Measurements from ENCODE around the gene APOA1. TPM values are rescaled to one million over a fixed set of nuclear protein-coding genes. Genes with fewer than 3 reads are reported as not detected.

APOA1 gene
- polyA plus RNA-seq, 6 donors from 2014 or later, result 0.37 to 0.62 (median 0.45) TPM; not detected in 3

DNA sequence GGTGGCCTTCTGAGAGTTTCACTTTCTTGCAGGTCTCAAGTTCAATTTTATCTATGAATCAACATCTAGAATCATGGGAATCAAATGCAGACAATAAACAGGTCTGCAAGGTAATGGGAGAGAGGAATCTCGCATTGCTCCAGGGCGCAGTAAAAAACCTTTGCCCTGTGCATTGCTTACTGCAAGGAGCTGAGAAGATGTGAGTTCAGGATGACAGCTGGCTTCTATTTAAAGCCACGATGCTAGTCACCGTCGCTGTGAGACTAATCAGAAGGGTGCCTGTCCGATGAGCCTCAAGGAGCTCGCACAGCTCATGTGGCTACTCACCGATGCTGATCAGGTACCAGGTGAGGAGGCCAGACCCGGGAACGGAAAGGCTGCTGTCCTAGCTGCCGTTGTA lies 30.2 kb upstream of the APOA1 start:
- ATAC-seq (ENCODE audit: low read depth in 2 of 2), result no peak

DNA sequence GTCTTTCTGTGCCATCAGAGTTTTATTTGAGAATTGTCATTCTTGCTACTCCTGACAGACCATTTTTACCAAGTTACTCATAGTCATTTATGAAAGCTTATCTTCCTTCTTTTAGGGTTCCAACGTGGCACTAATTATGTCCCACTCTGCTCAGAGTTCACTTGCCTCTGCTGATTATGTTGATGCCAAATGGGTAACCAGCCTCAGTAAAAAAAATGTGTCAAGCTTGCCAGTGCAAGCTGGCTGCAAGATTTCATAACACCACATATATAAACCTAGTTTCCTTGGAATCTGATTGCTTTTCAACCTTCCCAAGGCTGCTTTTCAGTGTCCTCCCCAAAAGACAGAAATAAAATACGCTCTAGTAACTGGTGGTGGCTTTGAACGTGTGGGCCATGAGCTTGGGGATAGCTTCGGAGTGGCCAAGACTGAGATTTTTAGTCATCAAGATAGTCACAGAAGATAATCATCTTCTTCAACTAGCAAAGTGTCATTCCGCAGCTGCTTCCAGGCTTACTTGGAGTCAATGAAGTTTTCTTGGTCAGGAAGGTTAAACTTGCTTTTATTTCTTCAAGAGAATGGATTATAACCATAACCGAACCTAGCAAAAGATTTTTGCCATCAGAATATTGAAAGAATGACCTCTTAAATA lies 29.5 kb upstream of the APOA1 start:
- DNase-seq (no peak), ATAC-seq (ENCODE audit: low read depth in 2 of 2) (no peak)
- H3K4me3 Mint-ChIP-seq, result no peak overlapping the region
- peaks cover 50 to 67% of the 10 kb centered on the region in 2 donors for H3K36me3 Mint-ChIP-seq
- peak overlapping the region in 1 of 6 donors; percentile 41 for H3K27ac Mint-ChIP-seq
- no peaks in the 10 kb centered on the region for H3K27me3 Mint-ChIP-seq
- no peaks in the 10 kb centered on the region for H3K9me3 Mint-ChIP-seq
- H3K4me1 Mint-ChIP-seq, result peaks cover 4 to 19% (median 4%) of the 10 kb centered on the region in 3 donors

More for the DNA sequence above, 30.2 kb upstream of the APOA1 start:
- H3K36me3 Mint-ChIP-seq, result peaks cover 50 to 66% of the 10 kb centered on the region in 2 donors
- no peak overlapping the region for H3K4me3 Mint-ChIP-seq
- DNase-seq, result no peak
- no peaks in the 10 kb centered on the region for H3K9me3 Mint-ChIP-seq
- H3K4me1 Mint-ChIP-seq, result peaks cover 4 to 20% (median 4%) of the 10 kb centered on the region in 3 donors
- H3K27me3 Mint-ChIP-seq, result no peaks in the 10 kb centered on the region
- peak overlapping the region in 1 of 6 donors; percentile 5 for H3K27ac Mint-ChIP-seq

DNA sequence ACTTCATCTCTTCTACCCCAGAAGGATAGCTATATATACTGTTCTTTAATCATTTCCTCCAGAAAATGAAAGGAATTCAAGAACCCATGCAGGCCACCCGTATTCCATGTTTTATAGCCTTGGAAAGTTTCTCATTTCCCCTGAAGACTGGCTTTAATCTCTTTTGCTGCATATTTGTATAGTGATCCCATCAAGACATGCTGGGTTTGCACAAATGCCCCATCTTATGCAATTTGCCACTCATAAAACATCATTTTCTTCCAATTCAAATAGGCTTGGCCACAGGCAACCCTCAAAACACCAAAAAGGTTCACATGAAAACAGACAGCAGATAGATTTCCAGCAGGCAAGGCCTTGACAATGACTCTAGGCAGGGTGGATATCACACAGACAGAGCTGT lies 28.3 kb upstream of the APOA1 start:
- no peaks in the 10 kb centered on the region for H3K27me3 Mint-ChIP-seq
- H3K36me3 Mint-ChIP-seq, result peaks cover 60 to 66% of the 10 kb centered on the region in 2 donors

DNA sequence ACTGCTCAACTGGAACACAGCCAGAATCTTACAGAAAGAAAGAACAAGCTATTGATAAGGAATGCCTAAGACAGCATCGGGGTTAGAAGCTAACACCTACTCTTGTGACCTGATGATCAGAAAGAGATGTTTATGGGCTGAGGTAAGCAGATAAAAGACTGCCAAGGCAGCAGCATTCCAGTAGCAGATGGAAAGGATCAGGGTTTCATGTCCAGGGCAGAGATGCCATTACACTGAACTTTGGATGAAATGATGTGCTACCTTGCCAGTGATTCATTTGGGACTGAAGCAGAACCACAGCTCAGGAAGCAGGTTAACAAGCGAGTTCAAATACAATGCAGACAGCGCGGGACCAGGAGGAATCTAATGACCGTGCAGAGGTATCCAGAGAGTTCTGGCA lies 27.1 kb upstream of the APOA1 start:
- ATAC-seq (ENCODE audit: low read depth in 2 of 2) (no peak), DNase-seq (no peak)
- Mint-ChIP-seq H3K27ac (no peak overlapping the region), H3K9me3 (no peaks in the 10 kb centered on the region), H3K36me3 (peaks cover 57 to 60% of the 10 kb centered on the region in 2 donors), H3K4me3 (no peak overlapping the region), H3K27me3 (no peaks in the 10 kb centered on the region), H3K4me1 (peaks cover 0 to 4% (median 4%) of the 10 kb centered on the region in 3 donors)

More for the DNA sequence above, 28.3 kb upstream of the APOA1 start:
- peak overlapping the region in 1 of 6 donors; percentile 7 for H3K27ac Mint-ChIP-seq
- no peaks in the 10 kb centered on the region for H3K9me3 Mint-ChIP-seq
- ATAC-seq (ENCODE audit: low read depth in 2 of 2) (no peak), DNase-seq (no peak)
- H3K4me1 Mint-ChIP-seq, result peaks cover 2 to 11% (median 4%) of the 10 kb centered on the region in 3 donors
- no peak overlapping the region for H3K4me3 Mint-ChIP-seq

DNA sequence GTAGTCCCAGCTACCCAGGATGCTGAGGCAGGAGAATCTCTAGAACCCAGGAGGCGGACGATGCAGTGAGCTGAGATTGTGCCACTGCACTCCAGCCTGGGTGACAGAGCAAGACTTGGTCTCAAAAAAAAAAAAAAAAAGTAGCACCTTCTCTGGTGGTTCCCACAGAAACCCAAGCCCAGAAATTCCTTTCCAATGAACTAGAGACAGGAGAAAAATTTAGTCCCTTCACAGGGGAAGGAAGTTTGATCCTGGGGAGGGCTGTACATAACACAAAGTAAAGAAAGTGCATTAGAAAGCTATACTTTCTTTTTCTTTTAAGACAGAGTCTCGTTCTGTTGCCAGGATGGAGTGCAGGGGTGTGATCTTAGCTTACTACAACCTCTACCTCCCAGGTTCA lies 25.5 kb upstream of the APOA1 start:
- no peak overlapping the region for H3K27ac Mint-ChIP-seq
- ATAC-seq (ENCODE audit: low read depth in 2 of 2) (no peak), DNase-seq (no peak)
- peaks cover 0 to 4% (median 4%) of the 10 kb centered on the region in 3 donors for H3K4me1 Mint-ChIP-seq
- peaks cover 69 to 70% of the 10 kb centered on the region in 2 donors for H3K36me3 Mint-ChIP-seq
- no peak overlapping the region for H3K4me3 Mint-ChIP-seq
- H3K9me3 Mint-ChIP-seq, result no peaks in the 10 kb centered on the region
- no peaks in the 10 kb centered on the region for H3K27me3 Mint-ChIP-seq

DNA sequence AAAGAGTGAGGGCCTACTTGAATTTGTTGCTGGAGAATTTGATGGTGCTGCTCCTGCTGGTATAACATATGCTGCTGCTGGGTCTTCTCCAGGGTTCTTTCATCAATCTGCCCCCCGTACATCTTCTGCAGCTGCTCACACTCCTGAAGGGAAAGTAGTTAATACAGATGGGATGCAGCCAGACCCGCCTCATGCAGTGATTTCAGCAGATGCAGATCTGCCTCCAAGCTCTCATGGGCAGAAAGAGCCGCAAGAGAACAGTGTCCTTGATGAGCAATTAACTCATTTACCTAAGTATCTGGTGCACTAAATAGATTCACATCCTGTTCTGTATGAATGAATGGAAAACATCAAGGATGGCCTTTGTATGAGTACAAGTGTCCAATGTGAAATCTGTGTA lies 24.8 kb upstream of the APOA1 start:
- H3K36me3 Mint-ChIP-seq, result peaks cover 66 to 68% of the 10 kb centered on the region in 2 donors
- peaks cover 0 to 4% (median 4%) of the 10 kb centered on the region in 3 donors for H3K4me1 Mint-ChIP-seq
- H3K27me3 Mint-ChIP-seq, result no peaks in the 10 kb centered on the region
- peak overlapping the region in 1 of 6 donors; percentile 26 for H3K27ac Mint-ChIP-seq
- ATAC-seq (ENCODE audit: low read depth in 2 of 2), result no peak
- DNase-seq, result no peak
- no peak overlapping the region for H3K4me3 Mint-ChIP-seq
- H3K9me3 Mint-ChIP-seq, result no peaks in the 10 kb centered on the region

DNA sequence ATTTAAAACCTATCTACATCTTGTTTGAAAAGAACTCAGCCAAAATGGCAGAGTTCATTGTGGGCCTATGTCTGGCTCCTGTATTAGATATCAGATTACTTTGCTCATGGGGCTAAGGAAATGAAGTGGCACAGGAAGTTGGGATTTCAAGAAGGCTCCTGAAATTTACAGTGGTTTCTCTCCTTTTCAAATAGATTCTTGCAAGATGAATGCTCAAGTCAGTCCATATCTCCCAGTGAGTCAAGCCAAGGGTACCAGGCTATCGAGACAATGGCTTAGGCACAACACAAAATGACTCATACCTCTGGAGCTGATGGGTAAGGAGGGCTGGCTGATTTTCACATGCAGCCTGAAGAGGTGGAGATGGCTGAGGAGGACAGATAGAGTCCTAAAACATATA lies 24.1 kb upstream of the APOA1 start:
- no peak for DNase-seq
- peaks cover 0 to 4% (median 4%) of the 10 kb centered on the region in 3 donors for H3K4me1 Mint-ChIP-seq
- no peak for ATAC-seq (ENCODE audit: low read depth in 2 of 2)
- H3K27ac Mint-ChIP-seq, result no peak overlapping the region
- no peaks in the 10 kb centered on the region for H3K27me3 Mint-ChIP-seq
- no peak overlapping the region for H3K4me3 Mint-ChIP-seq
- H3K9me3 Mint-ChIP-seq, result no peaks in the 10 kb centered on the region
- H3K36me3 Mint-ChIP-seq, result peaks cover 67 to 69% of the 10 kb centered on the region in 2 donors

DNA sequence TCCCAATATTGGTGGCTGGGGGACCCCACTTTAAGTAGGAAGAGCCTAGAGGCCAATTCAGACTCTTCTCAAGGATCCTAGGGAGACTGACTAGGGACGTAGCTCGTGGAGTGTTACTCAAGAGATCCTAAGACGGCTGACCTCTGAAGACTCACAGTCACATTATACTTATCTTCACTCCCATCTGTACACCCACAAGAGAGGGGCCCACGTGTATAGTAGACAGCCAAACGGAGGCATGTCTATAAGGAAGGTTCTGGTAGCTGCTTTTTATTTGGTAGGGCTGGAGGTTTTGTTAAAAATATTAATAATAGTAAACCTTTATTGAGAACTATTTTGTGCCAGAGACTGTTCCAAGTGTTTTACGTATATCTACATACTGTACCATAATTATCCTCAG lies 22.9 kb upstream of the APOA1 start:
- no peak for DNase-seq
- Mint-ChIP-seq H3K9me3 (no peaks in the 10 kb centered on the region), H3K4me1 (peaks cover 3 to 8% (median 6%) of the 10 kb centered on the region in 3 donors), H3K27ac (peak overlapping the region in 1 of 6 donors; percentile 77), H3K36me3 (peaks cover 63 to 66% of the 10 kb centered on the region in 2 donors), H3K27me3 (no peaks in the 10 kb centered on the region), H3K4me3 (no peak overlapping the region)
- no peak for ATAC-seq (ENCODE audit: low read depth in 2 of 2)

DNA sequence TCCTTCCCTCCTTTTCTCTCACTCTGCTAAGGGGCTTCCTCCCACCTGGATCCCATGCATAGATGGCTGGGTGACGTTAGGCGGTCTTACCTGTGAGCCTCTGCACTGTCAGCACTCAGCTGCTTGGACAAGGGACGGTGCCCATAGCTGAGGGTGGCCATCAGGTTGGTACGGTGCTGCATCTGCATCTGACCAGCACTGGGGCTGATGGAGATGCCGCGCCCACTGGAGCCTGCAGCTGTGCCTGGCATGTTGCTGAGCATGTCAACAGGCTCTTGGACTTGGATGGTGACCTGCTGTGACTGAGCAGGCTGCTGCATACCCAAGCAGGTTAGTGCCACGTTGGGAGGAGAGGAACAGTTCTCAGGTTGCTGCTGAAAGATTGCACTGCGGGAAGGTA lies 21.8 kb upstream of the APOA1 start:
- peaks cover 10 to 16% (median 14%) of the 10 kb centered on the region in 3 donors for H3K4me1 Mint-ChIP-seq
- DNase-seq, result no peak
- H3K9me3 Mint-ChIP-seq, result no peaks in the 10 kb centered on the region
- no peak overlapping the region for H3K27ac Mint-ChIP-seq
- no peak for ATAC-seq (ENCODE audit: low read depth in 2 of 2)
- H3K27me3 Mint-ChIP-seq, result no peaks in the 10 kb centered on the region
- H3K4me3 Mint-ChIP-seq, result no peak overlapping the region
- peaks cover 57 to 63% of the 10 kb centered on the region in 2 donors for H3K36me3 Mint-ChIP-seq

DNA sequence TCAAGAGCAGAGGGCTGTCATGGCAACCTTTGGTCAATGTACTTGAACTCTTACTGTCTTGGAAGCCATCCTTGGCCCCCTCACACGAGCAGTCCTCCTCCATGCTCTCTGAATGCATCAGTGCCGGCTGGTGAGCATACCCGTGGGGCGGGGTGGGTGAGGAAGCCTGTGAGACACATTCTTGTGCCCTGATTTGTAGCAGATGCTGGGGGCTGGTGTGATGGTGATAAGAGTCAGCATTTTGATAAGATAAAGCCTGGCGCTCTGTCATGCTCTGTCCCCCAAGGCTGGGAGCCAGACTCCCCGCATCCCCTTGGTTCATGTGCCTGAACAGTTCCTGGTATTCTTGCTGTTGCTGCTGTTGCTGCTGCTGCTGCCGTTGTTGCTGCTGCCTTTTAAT lies 20.5 kb upstream of the APOA1 start:
- ATAC-seq (ENCODE audit: low read depth in 2 of 2) (no peak), DNase-seq (no peak)
- Mint-ChIP-seq H3K9me3 (no peaks in the 10 kb centered on the region), H3K4me3 (no peak overlapping the region), H3K36me3 (peaks cover 50 to 55% of the 10 kb centered on the region in 2 donors), H3K27ac (peak overlapping the region in 1 of 6 donors; percentile 30), H3K27me3 (no peaks in the 10 kb centered on the region), H3K4me1 (peaks cover 23 to 28% (median 25%) of the 10 kb centered on the region in 3 donors)

DNA sequence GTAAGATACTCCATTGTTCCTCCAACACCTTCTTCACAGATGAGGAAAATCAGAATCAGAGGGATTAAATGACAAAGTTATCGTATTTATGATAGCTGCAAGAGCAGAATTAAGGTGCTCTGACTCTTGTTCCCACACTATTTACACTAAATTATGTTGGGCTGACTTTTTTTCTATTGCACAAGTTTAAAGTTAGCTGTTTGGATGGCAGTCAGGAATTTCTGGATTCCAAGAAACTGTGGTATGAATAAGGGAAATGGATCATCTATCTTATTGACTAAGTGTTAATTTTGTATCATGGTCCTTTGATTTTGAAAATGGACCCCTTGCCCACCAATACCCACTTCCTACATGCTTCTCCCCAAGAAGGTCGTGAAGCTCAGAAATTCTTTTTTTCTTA lies 19.9 kb upstream of the APOA1 start:
- H3K4me1 Mint-ChIP-seq, result peaks cover 29 to 34% (median 31%) of the 10 kb centered on the region in 3 donors
- DNase-seq (no peak), ATAC-seq (ENCODE audit: low read depth in 2 of 2) (no peak)
- H3K9me3 Mint-ChIP-seq, result no peaks in the 10 kb centered on the region
- H3K4me3 Mint-ChIP-seq, result no peak overlapping the region
- H3K36me3 Mint-ChIP-seq, result peaks cover 49 to 55% of the 10 kb centered on the region in 2 donors
- no peaks in the 10 kb centered on the region for H3K27me3 Mint-ChIP-seq
- H3K27ac Mint-ChIP-seq, result no peak overlapping the region

DNA sequence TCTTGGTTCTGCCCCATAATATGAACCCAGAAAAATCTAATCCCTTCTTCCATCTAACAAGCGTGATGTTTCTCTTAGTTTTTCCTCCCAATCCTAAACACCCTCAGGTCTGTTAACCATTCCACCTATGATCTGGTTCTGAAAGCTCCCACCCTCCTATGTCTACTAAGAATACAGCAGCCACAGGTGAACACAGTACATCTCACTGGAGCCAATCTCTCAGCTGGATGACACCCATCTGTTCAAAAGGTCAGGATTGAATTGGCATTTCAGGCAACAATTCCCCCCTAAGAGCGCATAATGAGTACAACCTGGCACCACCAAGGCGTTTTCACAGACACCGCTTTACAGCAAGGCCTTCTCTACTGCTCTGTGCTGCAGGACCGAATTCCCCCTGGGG lies 19.0 kb upstream of the APOA1 start:
- Mint-ChIP-seq H3K27me3 (no peaks in the 10 kb centered on the region), H3K4me1 (peaks cover 38 to 43% (median 40%) of the 10 kb centered on the region in 3 donors), H3K4me3 (peak overlapping the region in 1 of 8 donors; percentile 10), H3K36me3 (peaks cover 42 to 46% of the 10 kb centered on the region in 2 donors), H3K9me3 (no peaks in the 10 kb centered on the region), H3K27ac (peak overlapping the region in 2 of 6 donors; percentile 40 to 43)
- DNase-seq, result no peak
- no peak for ATAC-seq (ENCODE audit: low read depth in 2 of 2)

DNA sequence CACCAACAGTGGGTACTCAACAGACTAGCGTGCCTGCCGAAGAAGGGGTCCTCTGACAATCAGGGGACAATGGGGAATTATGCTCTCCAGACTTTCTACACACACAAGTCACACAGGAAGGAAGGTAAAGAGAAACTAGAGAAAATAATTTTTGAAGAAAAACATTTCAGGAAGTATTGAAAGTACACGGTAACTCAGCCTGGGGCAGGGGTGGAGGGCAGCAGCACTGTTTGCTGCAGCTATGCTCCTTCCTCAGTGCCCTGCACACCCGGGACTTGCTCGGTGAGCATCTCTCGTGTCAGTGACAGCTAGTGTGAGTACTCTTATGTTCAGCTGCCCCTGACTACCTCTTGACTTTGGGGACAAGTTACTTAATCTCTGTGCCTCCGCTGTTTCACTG lies 18.0 kb upstream of the APOA1 start:
- peak overlapping the region in 4 of 8 donors; percentile 0 to 69 (median 12) for H3K4me3 Mint-ChIP-seq
- no peaks in the 10 kb centered on the region for H3K9me3 Mint-ChIP-seq
- no peaks in the 10 kb centered on the region for H3K27me3 Mint-ChIP-seq
- H3K36me3 Mint-ChIP-seq, result peaks cover 34 to 37% of the 10 kb centered on the region in 2 donors
- no peak for ATAC-seq (ENCODE audit: low read depth in 2 of 2)
- peaks cover 45 to 48% (median 45%) of the 10 kb centered on the region in 3 donors for H3K4me1 Mint-ChIP-seq
- H3K27ac Mint-ChIP-seq, result peak overlapping the region in 2 of 6 donors; percentile 47 to 50
- no peak for DNase-seq

DNA sequence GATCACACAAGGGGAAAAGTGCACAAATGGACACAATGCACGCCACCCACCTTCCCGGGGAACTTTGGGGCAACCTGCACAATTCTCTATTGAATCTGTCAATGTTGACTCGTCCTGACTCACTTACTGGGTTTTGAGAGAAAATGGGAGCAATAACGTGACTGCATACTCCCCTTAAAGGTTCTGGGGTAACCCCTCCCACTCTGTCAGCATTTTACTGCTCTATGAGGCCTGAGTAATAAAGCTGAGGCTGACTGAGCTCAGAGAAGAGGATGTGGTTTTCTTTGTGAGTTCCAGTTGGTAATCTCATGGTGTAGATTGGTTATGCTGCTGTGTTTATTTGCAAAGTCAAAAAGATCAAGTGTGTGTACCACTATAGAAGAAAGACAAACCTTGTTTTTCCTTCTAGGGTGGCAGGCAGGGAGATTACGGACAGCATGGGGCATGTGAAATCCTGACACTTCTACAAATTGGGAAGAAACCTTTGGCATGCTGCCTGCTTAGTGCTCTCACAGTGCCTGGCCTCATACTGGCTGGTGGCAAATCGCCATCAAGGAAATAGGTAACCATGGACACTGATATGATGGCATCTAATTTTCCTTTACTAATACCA lies 16.1 kb upstream of the APOA1 start:
- peak overlapping the region in 7 of 8 donors; percentile 10 to 74 (median 40) for H3K4me3 Mint-ChIP-seq
- peak; percentile 65 for DNase-seq
- no peaks in the 10 kb centered on the region for H3K9me3 Mint-ChIP-seq
- H3K36me3 Mint-ChIP-seq, result peaks cover 26 to 28% of the 10 kb centered on the region in 2 donors
- peak overlapping the region in 4 of 6 donors; percentile 1 to 67 (median 20) for H3K27ac Mint-ChIP-seq
- peaks cover 54 to 59% (median 56%) of the 10 kb centered on the region in 3 donors for H3K4me1 Mint-ChIP-seq
- H3K27me3 Mint-ChIP-seq, result no peaks in the 10 kb centered on the region
- ATAC-seq (ENCODE audit: low read depth in 2 of 2), result peak; percentile 98 to 99

Data from naive B cell (primary cell).